GM12872 (cell line): ENCODE results near the gene WDR5.

Experiments used
- CTCF ChIP-seq: IDR thresholded peaks from 3 replicates; pipeline ENCODE4 v1.5.1; 2011; ENCODE audit warnings: low read depth, mild to moderate bottlenecking, low read length, moderate library complexity; ENCODE audit not compliant: insufficient read depth

The WDR5 gene

GRCh38 chr9:134193912-134194535, 58.1 kb downstream of the WDR5 start:
- no peak for TF ChIP-seq CTCF

- no peak for TF ChIP-seq CTCF
These were observed 59.7 kb downstream of the WDR5 start for GRCh38 chr9:134195558-134195957.

- no peak for TF ChIP-seq CTCF
These were observed 61.0 kb downstream of the WDR5 start for GRCh38 chr9:134196911-134197310.

- no peak for TF ChIP-seq CTCF
These were observed 62.9 kb downstream of the WDR5 start for GRCh38 chr9:134198791-134199190.

GRCh38 chr9:134200730-134201129, 64.8 kb downstream of the WDR5 start:
- TF ChIP-seq CTCF = no peak

- TF ChIP-seq CTCF = no peak
These were observed 67.3 kb downstream of the WDR5 start for GRCh38 chr9:134203224-134203623.

GRCh38 chr9:134204041-134204440, 68.2 kb downstream of the WDR5 start:
- TF ChIP-seq CTCF = no peak
